Pancreas (tissue), 10 donors: ENCODE results near the gene GLI3. TPM values are rescaled to one million over a fixed set of nuclear protein-coding genes. Genes with fewer than 3 reads are reported as not detected.

ENCODE experiments used
- ATAC-seq, 4 donors: fragments of 200-7000 bp; cut with Tn5 transposase; one replicate each; pipeline versions ENCODE4 v1.8.0 to v1.9.1; 2020; ENCODE audit warnings: mild to moderate bottlenecking in 4 of 4, moderate library complexity in 4 of 4
- DNase-seq, 6 donors: peaks; one replicate each; pipeline ENCODE4 v3.0.0-alpha.2; 2020
- FAIRE-seq: peaks from 2 replicates; lab custom pipeline; 2012; peaks lifted over from hg19 to GRCh38; lab: Jason Lieb, UNC
- H3K27ac ChIP-seq, 4 donors: fragments of 200-600 bp; sonication (generic); 1 replicate in 3 of 4; 2 replicates in 1 of 4; pipeline versions ENCODE4 v1.5.0 to v1.8.0; 2020
- H3K27me3 ChIP-seq, 4 donors: fragments of 200-600 bp; one replicate each; pipeline ENCODE4 v1.8.0; 2021
- H3K36me3 ChIP-seq, 3 donors: fragments of 200-600 bp; sonication (generic) in 1 of 3; one replicate each; pipeline versions ENCODE4 v1.5.0 to v1.8.0; 2020 to 2021
- H3K4me1 ChIP-seq, 3 donors: fragments of 200-600 bp; one replicate each; pipeline ENCODE4 v1.8.0; 2021
- H3K4me3 ChIP-seq, 4 donors: fragments of 200-600 bp; sonication (generic) in 2 of 4; one replicate each; pipeline versions ENCODE4 v1.5.0 to v1.8.0; 2020 to 2021
- H3K9me3 ChIP-seq, 4 donors: fragments of 200-600 bp; one replicate each; pipeline ENCODE4 v1.8.0; 2021
- WGBS, 2 donors: extraction: QIAGEN DNeasy Blood & Tissue Kit; methylation state at CpG; one replicate each; pipeline ENCODE4 v1.1.7; 2013; 5-methylcytosine and 5-hydroxymethylcytosine counted together
- intact Hi-C, 3 donors: fragments of 100-400 bp; cut with DNase I; formaldehyde crosslinking; loops; one replicate each; pipeline versions ENCODE4 v1.11.1 to v1.14.2; 2022
- polyA plus RNA-seq, 2 donors: library from polyadenylated mRNA; stranded (reverse); fragments of 200-250 nt; gene quantifications; one replicate each; pipeline ENCODE4 v1.2.3, GENCODE V29; 2013
- total RNA-seq, 6 donors: library from RNA; stranded (reverse); fragmentation: NEBNext Ultra II Directional in 4 of 6; extraction: Animal tissue kit (Norgen Biotek cat#: 25700) in 4 of 6; gene quantifications; one replicate each; pipeline versions ENCODE4 v1.2.1 to v1.2.4, GENCODE V29; 2021 to 2023
- TF ChIP-seq, protein P1 (sequence below), 4 donors: fragments of 200-600 bp; sonication (generic) in 3 of 4; IDR thresholded peaks; one replicate each; pipeline versions ENCODE4 v1.5.0 to v1.8.0; 2021; ENCODE audit warnings: antibody characterized with exemption in 4 of 4
- donor health status: healthy with polysubstance abuse.
- donor health status: DM: no; HTN: no; CAD: no; lungs with moderate emphysema.
- donor health status: DM: no; HTN: no; CAD: no.
- donor health status: control.
- donor health status: control.
- donor health status: Bipolar disorder and iron deficiency.
- donor health status: DM: yes; HTN: yes; CAD: no.
- donor health status: DM: no; HTN: no; CAD: no.
- donor health status: DM: no; HTN: no; CAD: no.
- donor health status: DM: yes; HTN: yes; CAD: no.

GLI3 gene
- total and polyA plus RNA-seq, 8 donors = 0.38 to 6.2 (median 1.4) TPM

DNA sequence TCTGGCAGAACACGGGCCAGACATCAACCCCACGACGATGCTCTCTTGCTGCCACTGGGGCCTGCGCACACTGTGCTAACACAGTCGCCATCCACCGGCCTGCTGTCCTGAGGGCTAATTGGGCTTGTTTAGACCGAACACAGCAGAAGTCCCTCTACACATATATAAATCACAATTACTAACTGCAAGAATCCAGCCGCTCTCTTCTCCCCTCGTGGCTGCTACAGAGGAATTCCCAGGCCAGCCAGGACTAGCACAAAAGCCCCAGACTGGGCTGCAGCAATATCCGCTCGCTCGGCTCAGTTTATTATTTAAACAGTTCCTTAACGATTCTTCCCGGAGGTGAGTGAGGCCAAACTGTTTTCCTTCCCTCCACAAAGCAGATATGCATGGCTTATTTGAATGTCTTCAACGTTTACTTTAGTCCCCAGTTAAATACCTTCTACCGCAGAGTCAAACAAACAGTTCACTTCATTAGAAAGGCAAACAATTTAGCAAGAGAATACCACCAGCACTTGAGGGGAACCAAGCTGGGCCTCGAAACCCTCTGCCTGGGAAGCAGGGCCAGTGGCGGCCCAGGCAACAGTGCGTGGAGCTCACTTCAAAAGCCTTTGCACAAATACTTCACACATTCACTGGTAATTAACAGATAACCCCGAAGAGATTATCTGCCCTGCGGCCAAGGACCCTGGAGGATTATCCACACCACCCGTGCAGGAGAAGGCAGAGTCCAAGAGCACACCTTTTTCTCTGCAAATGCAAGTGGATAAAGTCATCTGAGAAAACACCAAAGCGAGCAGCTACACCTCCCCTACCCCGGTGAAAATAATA, 145.3 kb downstream of the GLI3 start:
- FAIRE-seq = no peak
- Histone ChIP-seq H3K4me1 (no peaks in the 10 kb centered on the region), H3K9me3 (no peaks in the 10 kb centered on the region), H3K27me3 (no peaks in the 10 kb centered on the region), H3K27ac (no peak overlapping the region), H3K36me3 (no peaks in the 10 kb centered on the region), H3K4me3 (no peak overlapping the region)
- DNase-seq = peak in 1 of 6 donors; percentile 48
- TF ChIP-seq, protein P1, sequence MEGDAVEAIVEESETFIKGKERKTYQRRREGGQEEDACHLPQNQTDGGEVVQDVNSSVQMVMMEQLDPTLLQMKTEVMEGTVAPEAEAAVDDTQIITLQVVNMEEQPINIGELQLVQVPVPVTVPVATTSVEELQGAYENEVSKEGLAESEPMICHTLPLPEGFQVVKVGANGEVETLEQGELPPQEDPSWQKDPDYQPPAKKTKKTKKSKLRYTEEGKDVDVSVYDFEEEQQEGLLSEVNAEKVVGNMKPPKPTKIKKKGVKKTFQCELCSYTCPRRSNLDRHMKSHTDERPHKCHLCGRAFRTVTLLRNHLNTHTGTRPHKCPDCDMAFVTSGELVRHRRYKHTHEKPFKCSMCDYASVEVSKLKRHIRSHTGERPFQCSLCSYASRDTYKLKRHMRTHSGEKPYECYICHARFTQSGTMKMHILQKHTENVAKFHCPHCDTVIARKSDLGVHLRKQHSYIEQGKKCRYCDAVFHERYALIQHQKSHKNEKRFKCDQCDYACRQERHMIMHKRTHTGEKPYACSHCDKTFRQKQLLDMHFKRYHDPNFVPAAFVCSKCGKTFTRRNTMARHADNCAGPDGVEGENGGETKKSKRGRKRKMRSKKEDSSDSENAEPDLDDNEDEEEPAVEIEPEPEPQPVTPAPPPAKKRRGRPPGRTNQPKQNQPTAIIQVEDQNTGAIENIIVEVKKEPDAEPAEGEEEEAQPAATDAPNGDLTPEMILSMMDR (IDR thresholded peaks at IDR 0.05) = no peak
- 40 to 43% methylated on average over 24 of the region's 24 CpGs for WGBS, 2 donors
- peak in 2 of 4 donors; percentile 65 to 69 for ATAC-seq
- intact Hi-C loops = no loop called here

DNA sequence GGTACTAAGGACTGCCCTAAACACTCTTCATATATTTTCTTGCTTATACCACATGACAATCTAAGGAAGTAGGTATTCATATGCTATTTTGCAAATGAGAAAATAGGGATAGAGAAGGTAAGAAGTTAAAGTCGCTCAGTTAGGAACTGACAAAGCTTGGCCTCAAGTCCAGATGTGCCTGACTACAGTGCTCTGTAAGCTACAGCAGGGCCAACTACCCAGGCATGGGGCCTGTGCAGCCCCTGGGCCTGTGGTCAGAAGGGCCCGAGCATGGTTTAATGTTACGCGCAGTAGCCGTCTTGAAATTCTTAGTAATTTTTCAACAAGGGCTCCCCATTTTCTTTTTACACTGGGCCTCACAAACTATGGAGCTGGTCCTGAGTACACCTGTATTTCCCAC, 146.2 kb downstream of the GLI3 start:
- no peak overlapping the region for H3K27ac ChIP-seq
- no peak overlapping the region for H3K4me3 ChIP-seq
- H3K36me3 ChIP-seq = no peaks in the 10 kb centered on the region
- intact Hi-C loops = no loop called here
- TF ChIP-seq, protein P1 (IDR thresholded peaks at IDR 0.05) = no peak
- H3K4me1 ChIP-seq = no peaks in the 10 kb centered on the region
- H3K9me3 ChIP-seq = no peaks in the 10 kb centered on the region
- no peak for DNase-seq
- 81 to 83% methylated on average over 5 of the region's 5 CpGs for WGBS, 2 donors
- no peak for FAIRE-seq
- no peak for ATAC-seq
- no peaks in the 10 kb centered on the region for H3K27me3 ChIP-seq

DNA sequence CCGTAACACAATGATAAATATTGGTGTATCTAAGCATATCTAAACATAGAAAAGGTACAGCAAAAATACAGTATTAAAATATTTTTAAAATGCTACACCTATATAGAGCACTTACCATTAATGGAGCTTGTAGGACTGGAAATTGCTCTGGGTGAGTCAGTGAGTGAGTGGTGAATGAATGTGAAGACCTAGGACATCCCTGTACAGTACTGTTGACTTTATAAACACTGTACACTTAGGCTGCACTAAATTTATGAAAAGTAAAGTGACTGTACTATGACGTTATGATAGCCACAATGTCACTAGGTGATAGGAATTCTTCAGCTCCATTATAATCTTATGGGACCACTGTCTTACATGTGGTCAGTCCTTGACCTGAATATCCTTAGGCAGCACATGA, 147.0 kb downstream of the GLI3 start:
- FAIRE-seq (no peak), DNase-seq (no peak), ATAC-seq (no peak)
- Histone ChIP-seq H3K9me3 (no peaks in the 10 kb centered on the region), H3K4me1 (no peaks in the 10 kb centered on the region), H3K27me3 (no peaks in the 10 kb centered on the region), H3K36me3 (no peaks in the 10 kb centered on the region), H3K4me3 (no peak overlapping the region), H3K27ac (no peak overlapping the region)
- 85 to 92% methylated on average over 2 of the region's 2 CpGs for WGBS, 2 donors
- TF ChIP-seq, protein P1 (IDR thresholded peaks at IDR 0.05) = no peak
- intact Hi-C loops = no loop called here

DNA sequence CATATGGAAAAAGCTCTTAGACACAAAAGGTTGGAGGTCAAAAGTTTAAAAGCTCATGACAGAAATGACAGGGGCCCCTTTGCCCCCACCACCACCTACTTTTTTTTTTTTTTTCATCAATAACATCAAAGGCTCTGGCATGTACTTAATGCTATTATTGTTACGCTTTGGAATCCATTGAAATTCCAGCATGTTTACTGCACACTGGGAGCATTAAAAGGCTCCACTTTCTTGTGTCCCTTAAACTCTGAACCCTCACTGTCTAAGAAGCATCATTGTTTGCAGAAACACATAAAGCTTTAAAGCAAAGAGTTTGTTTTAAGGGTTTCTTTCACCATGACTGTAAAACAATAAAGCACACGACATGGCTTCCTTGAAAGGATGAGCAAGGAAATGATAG, 149.4 kb downstream of the GLI3 start:
- Histone ChIP-seq H3K9me3 (no peaks in the 10 kb centered on the region), H3K4me1 (no peaks in the 10 kb centered on the region), H3K36me3 (no peaks in the 10 kb centered on the region), H3K4me3 (no peak overlapping the region), H3K27ac (no peak overlapping the region), H3K27me3 (no peaks in the 10 kb centered on the region)
- no peak for ATAC-seq
- TF ChIP-seq, protein P1 (IDR thresholded peaks at IDR 0.05) = no peak
- DNase-seq = no peak
- 58 to 79% methylated on average over 2 of the region's 2 CpGs for WGBS, 2 donors
- intact Hi-C loops = no loop called here
- no peak for FAIRE-seq

DNA sequence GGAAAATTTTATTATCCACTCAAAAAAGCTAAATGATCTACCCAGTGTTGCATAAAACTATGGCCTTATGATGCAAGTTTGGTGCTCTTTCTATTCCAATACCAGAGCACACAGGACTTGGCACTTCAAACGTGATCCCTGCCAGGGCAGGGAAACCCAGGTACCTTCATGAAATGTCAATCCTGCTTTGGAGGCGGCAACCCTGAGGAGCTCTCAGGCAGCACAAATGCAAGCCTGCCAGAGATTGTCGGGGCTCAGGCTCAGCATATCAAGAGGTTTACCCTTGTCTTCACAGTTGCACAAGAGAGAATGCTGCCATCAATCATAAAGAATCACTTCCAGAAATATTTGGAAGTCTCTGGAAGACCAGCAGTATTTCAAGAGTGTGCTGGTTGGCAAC, 151.5 kb downstream of the GLI3 start:
- intact Hi-C loops = no loop called here
- WGBS, 2 donors = 46 to 66% methylated on average over 3 of the region's 3 CpGs
- FAIRE-seq = no peak

More for the DNA sequence above, 151.5 kb downstream of the GLI3 start:
- Histone ChIP-seq H3K27ac (no peak overlapping the region), H3K36me3 (no peaks in the 10 kb centered on the region), H3K4me3 (no peak overlapping the region), H3K27me3 (no peaks in the 10 kb centered on the region), H3K4me1 (no peaks in the 10 kb centered on the region), H3K9me3 (no peaks in the 10 kb centered on the region)
- no peak for ATAC-seq
- TF ChIP-seq, protein P1 (IDR thresholded peaks at IDR 0.05) = no peak
- DNase-seq = no peak
